ENCODE data around the gene PCDH15. TPM values are rescaled to one million over a fixed set of nuclear protein-coding genes. Genes with fewer than 3 reads are reported as not detected.

PCDH15 gene
- total and polyA plus RNA-seq, 2 of the 4 experiments (the other 2 are of a cell fraction), result not detected

DNA sequence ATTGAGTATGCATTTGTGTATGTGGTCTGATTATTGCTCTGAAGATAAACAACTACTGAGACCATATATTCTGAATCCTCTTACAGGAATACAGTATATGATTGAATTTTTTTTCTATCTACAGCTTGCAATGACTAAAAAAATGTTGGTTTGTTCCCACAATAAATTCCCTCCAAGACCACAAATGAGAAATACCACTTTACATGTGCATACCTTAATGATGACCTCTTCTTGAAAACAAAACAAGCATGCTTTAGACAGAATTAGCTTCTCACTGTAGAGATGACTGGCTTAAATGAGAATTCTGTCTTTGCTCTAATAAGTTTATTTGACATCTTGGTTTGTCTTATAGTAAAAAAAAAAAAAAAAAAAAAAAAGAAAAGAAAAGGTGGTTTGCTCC is 241.5 kb downstream of the PCDH15 start:
- H3K27ac ChIP-seq (ENCODE audit: insufficient read depth, low read length), result no peak overlapping the region
- H2AK9ac ChIP-seq (replicated peaks; ENCODE audit: low read depth, low read length, poor library complexity), result no peak overlapping the region
- no peak overlapping the region for H3K4me2 ChIP-seq (ENCODE audit: low read depth, low read length)
- no peak overlapping the region for H3K23ac ChIP-seq (ENCODE audit: low read depth, low read length)
- no peak overlapping the region for H3K9ac ChIP-seq (ENCODE audit: low read depth, low read length)
- no peak overlapping the region for H2BK5ac ChIP-seq (ENCODE audit: low read depth, low read length, poor library complexity, severe bottlenecking)
- intact Hi-C loops (cut with micrococcal nuclease) (no loop called here), dilution Hi-C loops (cut with HindIII; ENCODE audit: low sequenced_read_pairs, unreplicated experiment) (no loop called here), in situ Hi-C loops (cut with MboI; ENCODE audit: low sequenced_read_pairs) (no loop called here)
- no peaks in the 10 kb centered on the region for H3K4me1 ChIP-seq (ENCODE audit: control insufficient read depth, insufficient read depth, low read length)
- DNase-seq, result peak; percentile 0
- H3K18ac ChIP-seq (ENCODE audit: low read depth, low read length), result no peak overlapping the region
- no peak overlapping the region for H3K4ac ChIP-seq (ENCODE audit: low read depth, low read length)
- H4K91ac ChIP-seq (ENCODE audit: insufficient read depth, low read depth, low read length), result no peak overlapping the region
- no peak for ATAC-seq (ENCODE audit: low read depth)
- H4K5ac ChIP-seq (ENCODE audit: low read depth, low read length), result no peak overlapping the region
- H2BK15ac ChIP-seq (ENCODE audit: low read depth, low read length), result no peak overlapping the region
- H3K79me1 ChIP-seq (ENCODE audit: low read depth in 1 of 2, low read length in 2 of 2), result no peaks in the 10 kb centered on the region
- H3K4me3 ChIP-seq (ENCODE audit: insufficient read depth, low read depth, low read length), result no peak overlapping the region
- no peak overlapping the region for H2BK120ac ChIP-seq (ENCODE audit: low read depth, low read length)
- H2AFZ ChIP-seq (replicated peaks; ENCODE audit: low read length, poor library complexity), result no peak overlapping the region
- TF ChIP-seq BHLHE40 (IDR thresholded peaks at IDR 0.05; ENCODE audit: low read depth, low read length), result no peak
- TF ChIP-seq MXI1 (IDR thresholded peaks at IDR 0.05; ENCODE audit: borderline replicate concordance, low read depth, low read length), result no peak
- no peak for TF ChIP-seq RAD21 (IDR thresholded peaks at IDR 0.05; ENCODE audit: low read length)
- no peak for TF ChIP-seq SMC3 (IDR thresholded peaks at IDR 0.05; ENCODE audit: low read depth, low read length)
- TF ChIP-seq MAFK (IDR thresholded peaks at IDR 0.05; ENCODE audit: low read depth, low read length), result no peak
- TF ChIP-seq RFX5 (IDR thresholded peaks at IDR 0.05; ENCODE audit: low read depth, low read length), result no peak
- TF ChIP-seq, protein P1, sequence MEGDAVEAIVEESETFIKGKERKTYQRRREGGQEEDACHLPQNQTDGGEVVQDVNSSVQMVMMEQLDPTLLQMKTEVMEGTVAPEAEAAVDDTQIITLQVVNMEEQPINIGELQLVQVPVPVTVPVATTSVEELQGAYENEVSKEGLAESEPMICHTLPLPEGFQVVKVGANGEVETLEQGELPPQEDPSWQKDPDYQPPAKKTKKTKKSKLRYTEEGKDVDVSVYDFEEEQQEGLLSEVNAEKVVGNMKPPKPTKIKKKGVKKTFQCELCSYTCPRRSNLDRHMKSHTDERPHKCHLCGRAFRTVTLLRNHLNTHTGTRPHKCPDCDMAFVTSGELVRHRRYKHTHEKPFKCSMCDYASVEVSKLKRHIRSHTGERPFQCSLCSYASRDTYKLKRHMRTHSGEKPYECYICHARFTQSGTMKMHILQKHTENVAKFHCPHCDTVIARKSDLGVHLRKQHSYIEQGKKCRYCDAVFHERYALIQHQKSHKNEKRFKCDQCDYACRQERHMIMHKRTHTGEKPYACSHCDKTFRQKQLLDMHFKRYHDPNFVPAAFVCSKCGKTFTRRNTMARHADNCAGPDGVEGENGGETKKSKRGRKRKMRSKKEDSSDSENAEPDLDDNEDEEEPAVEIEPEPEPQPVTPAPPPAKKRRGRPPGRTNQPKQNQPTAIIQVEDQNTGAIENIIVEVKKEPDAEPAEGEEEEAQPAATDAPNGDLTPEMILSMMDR (conservative IDR thresholded peaks at IDR 0.05; ENCODE audit: low read depth, low read length), result no peak
- no peak for TF ChIP-seq CHD1 (IDR thresholded peaks at IDR 0.05; ENCODE audit: low read depth, low read length)
- H3K36me3 ChIP-seq (ENCODE audit: control insufficient read depth, insufficient read depth, low read length), result no peaks in the 10 kb centered on the region
- no peaks in the 10 kb centered on the region for H4K20me1 ChIP-seq (ENCODE audit: insufficient read depth, low read length)
- no peaks in the 10 kb centered on the region for H3K9me1 ChIP-seq (ENCODE audit: insufficient read depth, low read length)
- no peak overlapping the region for H3K14ac ChIP-seq (replicated peaks; ENCODE audit: low read depth, low read length)
- ChIA-PET POLR2A (ENCODE audit: unreplicated experiment) (no interaction called here), CTCF (interaction anchor here (0.7 kb wide), 1 partner anchor 10 kb away, joined by 10 read pairs; no protein-coding TSS in a partner anchor)
- no peak overlapping the region for H2BK20ac ChIP-seq (ENCODE audit: low read depth, low read length)
- no peak overlapping the region for H3K56ac ChIP-seq (ENCODE audit: extremely low read depth, insufficient read depth, low read length)
- BruUV-seq (replicated peaks), result no TSS peak
- H4K8ac ChIP-seq (ENCODE audit: low read depth in 2 of 2, low read length in 2 of 2), result no peak overlapping the region
- H3K27me3 ChIP-seq (ENCODE audit: control insufficient read depth, insufficient read depth, low read length), result no peaks in the 10 kb centered on the region
- H2AK5ac ChIP-seq (ENCODE audit: low read depth, low read length), result no peak overlapping the region
- H3K9me3 ChIP-seq (ENCODE audit: control insufficient read depth, insufficient read depth, low read length), result no peaks in the 10 kb centered on the region

Measured in IMR-90 (cell line).